HL-60/S4 treated with retinoic acid at 250 ng/mL for 4 days and 3 days (cell line): ENCODE results near the gene MMP7.

ENCODE experiments used
- in situ Hi-C: fragments of 300-500 bp; cut with MboI; formaldehyde crosslinking; loops from 2 replicates; pipeline ENCODE4 v1.7.0; 2022; ENCODE audit warnings: low sequenced_read_pairs

Gene MMP7

DNA sequence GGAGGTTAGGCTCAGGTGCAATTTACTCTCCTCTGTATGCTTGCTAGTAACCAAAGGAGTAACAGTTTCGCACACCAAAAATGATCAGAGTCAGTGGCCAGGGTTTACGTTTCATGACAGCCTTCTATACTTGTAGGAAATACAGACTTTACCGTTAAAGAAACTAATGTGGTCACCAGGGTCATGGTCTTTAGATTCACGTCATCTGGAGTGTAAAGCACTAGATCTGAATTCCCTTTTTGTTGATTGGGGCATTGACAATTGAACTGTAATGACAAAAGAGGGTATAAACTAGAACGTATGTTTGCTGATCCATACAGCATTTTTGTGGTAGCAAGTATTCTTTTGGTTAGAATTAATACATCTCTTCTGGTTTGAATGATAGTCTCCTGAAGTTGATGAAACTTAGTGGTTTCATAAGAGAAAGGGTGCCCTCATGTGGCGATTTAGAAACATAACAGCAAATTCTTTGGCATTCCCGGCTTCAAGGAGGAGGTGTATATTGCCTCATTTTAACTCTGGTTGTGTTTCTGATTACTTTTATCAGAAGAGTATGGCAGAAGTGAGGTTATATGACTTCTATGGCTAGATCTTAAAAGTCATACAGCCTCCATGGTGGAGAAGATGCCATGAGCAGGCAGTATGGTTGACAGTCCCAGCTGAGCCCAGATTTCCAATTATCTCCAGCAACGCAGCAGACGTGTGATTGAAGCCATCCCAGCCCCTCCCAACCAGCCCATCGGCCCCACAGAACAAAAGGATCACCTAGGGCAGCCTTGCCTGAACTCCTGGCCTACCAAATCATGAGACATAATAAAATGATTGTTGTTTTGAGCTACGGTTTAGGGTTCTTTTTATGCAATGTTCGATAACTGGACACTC, 35.1 kb downstream of the MMP7 start:
- in situ Hi-C loops, result loop anchor here (25.0 kb wide), 1 partner anchor 108 kb away; no protein-coding TSS in a partner anchor

DNA sequence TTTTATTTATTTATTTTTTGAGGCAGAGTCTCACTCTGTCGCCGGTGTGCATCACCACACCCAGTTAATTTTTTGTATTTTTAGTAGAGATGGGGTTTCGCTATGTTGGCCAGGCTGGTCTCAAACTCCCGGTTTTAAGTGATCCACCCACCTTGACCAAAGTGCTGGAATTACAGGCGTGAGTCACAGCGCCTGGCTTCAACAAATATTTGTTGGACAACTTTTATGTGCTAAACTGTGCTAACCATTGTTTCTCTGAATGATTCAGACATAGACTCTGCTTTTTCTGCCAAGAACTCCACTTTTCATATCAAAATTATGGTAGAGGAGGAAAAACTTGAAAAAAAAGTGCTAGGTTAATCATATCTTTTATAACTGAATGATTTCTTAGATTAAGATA, 36.3 kb downstream of the MMP7 start:
- in situ Hi-C loops, result loop anchor here (25.0 kb wide), 1 partner anchor 107 kb away; no protein-coding TSS in a partner anchor

GRCh38 chr11:102493524-102493923, 37.0 kb downstream of the MMP7 start:
- in situ Hi-C loops, result loop anchor here (25.0 kb wide), 1 partner anchor 106 kb away; no protein-coding TSS in a partner anchor

GRCh38 chr11:102491969-102492368, 38.6 kb downstream of the MMP7 start:
- in situ Hi-C loops, result loop anchor here (25.0 kb wide), 1 partner anchor 105 kb away; no protein-coding TSS in a partner anchor

DNA sequence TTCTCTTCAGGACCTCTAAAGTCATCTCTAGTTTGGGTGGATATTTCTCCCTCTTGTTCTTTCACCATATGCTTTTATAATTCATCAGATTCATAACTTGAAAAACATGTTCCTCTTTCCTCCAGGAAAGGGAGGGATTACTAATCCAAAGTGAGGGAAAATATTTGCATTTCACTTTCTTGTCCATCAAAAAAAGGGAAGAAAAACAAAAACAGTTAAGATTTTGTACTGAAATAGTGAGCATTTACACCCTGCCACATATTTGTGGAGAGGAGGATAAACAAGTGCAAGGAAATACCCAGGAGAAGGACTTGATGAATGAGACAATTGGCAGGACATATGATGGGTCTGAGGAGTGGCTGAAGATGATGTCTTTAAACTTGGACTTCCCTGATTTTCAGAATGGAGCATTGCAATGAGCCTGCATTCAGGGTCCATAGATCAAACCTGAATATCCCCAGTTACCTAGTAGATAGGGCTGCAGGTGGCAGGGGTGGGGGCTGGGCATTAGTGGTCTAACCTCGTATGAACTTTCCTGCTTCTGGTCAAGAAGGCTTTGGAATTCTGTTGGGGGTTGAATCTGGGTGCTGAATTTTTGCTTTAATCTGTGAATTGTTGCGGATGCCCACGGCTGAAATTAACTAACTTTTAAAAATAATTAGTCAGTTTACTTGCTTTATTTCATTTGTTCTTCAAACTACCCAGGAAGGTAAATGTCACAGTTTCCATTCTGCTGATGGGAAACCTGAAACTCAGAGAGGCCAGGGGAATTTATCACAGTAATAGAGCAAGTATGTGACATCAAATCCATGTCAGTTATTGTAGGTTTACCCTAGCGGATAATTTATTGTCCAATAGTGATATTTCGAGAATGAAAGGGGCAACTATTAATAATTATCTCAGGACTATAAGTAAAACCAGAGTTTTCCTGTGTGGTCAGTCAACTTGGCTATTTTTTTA, 41.1 kb downstream of the MMP7 start:
- in situ Hi-C loops, result loop anchor here (25.0 kb wide), 1 partner anchor 102 kb away; no protein-coding TSS in a partner anchor

- in situ Hi-C loops, result loop anchor here (25.0 kb wide), 1 partner anchor 101 kb away; no protein-coding TSS in a partner anchor
Measured at GRCh38 chr11:102488208-102488607, 42.3 kb downstream of the MMP7 start.

DNA sequence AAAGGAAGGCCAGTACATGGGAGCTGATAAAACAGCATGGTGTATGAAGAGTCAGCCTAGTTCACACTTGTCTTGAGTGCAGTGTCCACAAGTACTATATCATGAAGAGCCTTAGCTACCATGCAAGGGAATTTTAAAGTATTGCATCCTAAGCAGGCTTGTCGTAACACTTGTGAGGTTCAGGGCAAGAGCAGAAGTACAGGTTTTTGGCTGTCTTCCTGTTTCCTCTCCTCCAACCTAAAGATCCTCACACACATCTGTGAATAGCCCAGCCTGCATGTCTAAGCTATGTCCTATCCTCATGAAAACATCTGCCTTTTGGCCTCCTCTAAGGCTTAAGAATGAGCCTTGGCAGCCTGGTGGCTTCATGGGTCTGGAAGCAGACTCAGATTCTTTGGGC, 43.3 kb downstream of the MMP7 start:
- in situ Hi-C loops, result loop anchor here (25.0 kb wide), 1 partner anchor 100 kb away; no protein-coding TSS in a partner anchor

DNA sequence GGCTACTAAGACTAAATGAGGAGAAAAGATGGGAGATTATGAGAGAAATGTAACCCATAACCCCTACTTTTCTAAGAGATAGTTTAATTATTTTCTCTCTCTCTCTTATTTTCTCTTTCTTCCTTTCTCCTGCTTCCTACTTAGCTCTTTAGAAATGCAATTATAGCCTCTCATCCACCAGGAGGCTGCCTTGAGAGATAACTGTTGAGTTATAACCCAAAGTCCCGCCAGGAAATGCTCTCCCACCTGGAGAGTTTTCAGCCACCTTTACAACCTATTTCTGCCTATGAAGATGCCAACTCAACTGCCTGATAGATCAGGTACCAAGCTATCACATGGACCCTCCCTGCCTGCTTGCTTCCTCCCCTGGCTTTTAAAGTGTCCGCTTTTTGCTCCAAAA, 44.0 kb downstream of the MMP7 start:
- in situ Hi-C loops, result loop anchor here (25.0 kb wide), 1 partner anchor 99 kb away; no protein-coding TSS in a partner anchor

GRCh38 chr11:102485095-102485722, 45.3 kb downstream of the MMP7 start:
- in situ Hi-C loops, result loop anchor here (25.0 kb wide), 1 partner anchor 98 kb away; no protein-coding TSS in a partner anchor

GRCh38 chr11:102482433-102482832, 48.1 kb downstream of the MMP7 start:
- in situ Hi-C loops, result loop anchor here (25.0 kb wide), 1 partner anchor 95 kb away; no protein-coding TSS in a partner anchor

- in situ Hi-C loops, result loop anchor here (25.0 kb wide), 1 partner anchor 92 kb away; no protein-coding TSS in a partner anchor
Measured at GRCh38 chr11:102479733-102480132, 50.8 kb downstream of the MMP7 start.

DNA sequence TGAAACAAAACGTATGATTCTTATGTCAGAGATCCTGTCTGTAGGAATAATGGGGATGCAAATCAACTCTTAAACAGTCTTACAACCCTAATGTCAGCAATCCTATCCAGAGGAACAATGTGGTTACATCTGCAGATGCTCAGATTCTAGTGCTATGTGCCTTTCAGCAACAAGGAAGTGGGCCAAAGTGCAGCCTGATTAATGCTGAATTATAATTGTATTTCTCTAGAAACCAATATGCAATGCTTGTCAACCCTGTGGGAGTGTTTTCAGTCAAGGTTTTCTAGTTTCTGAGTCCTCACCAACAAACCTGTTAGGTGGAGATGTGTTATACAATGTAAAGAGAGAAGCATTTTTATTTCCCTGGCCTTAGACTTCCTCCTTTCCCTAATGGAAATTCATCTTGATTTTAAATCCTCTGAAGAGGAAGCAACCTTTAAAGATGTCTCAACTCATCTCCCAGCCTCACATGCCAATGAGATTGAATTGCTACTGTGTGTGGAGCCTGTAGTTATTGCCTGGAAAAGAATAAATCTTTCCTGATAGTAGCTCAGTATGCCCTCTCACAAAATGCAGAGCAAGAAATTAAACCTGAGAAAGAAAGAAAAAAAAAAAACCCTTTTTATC, 51.8 kb downstream of the MMP7 start:
- in situ Hi-C loops, result loop anchor here (25.0 kb wide), 1 partner anchor 91 kb away; no protein-coding TSS in a partner anchor

DNA sequence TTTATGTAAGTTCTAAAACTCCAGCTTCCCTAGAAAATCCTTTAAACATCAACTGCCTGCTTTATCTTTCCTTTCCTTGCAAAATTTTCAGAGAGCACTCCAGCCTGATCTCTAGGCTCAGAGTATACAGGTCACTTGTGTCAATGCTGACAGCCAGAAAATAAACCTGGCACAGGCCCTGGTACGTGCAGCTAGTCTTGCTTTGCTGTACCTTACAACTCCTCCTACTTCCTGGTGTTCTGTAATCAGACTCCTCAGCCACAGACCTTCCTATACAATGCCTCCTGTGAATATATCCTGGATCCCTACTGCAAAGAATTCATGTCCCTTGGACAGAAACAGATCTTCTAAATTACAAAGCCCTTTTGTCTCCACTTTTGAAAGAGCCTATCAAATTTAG, 53.7 kb downstream of the MMP7 start:
- in situ Hi-C loops, result loop anchor here (25.0 kb wide), 1 partner anchor 90 kb away; no protein-coding TSS in a partner anchor

GRCh38 chr11:102476069-102476468, 54.5 kb downstream of the MMP7 start:
- in situ Hi-C loops, result loop anchor here (25.0 kb wide), 1 partner anchor 89 kb away; no protein-coding TSS in a partner anchor

- in situ Hi-C loops, result no loop called here
Measured at GRCh38 chr11:102473543-102473942, 57.0 kb downstream of the MMP7 start.

DNA sequence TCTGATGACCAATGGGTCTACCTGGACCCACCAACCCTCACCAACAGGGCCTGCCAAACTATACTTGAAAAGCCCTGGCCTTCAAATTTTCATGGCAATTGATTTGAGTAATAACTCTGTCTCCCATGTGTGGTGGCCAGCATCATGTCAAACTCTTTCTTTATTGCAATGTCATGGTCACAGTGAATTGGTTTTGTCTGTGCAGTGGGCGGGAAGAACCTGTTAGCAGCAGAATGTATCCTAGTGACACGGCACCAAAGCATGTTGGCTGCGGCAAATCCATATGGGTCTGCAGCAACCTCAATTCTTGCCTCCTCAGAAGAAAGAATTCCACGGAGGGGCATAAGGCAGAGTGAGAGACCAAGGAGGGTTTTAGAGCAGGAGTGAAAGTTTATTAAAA, 58.4 kb downstream of the MMP7 start:
- in situ Hi-C loops, result no loop called here

GRCh38 chr11:102471474-102471873, 59.1 kb downstream of the MMP7 start:
- in situ Hi-C loops, result no loop called here
